Astrocyte (in vitro differentiated cells and primary cell): ENCODE measurements around the gene PIGL.

Source experiments
- CTCF ChIP-seq: IDR thresholded peaks from 2 replicates; pipeline ENCODE4 v1.5.1; 2011; ENCODE audit warnings: low read depth, mild to moderate bottlenecking, inconsistent platforms, low read length, moderate library complexity; ENCODE audit not compliant: insufficient read depth
- EZH2 ChIP-seq: IDR thresholded peaks from 2 replicates; pipeline ENCODE4 v1.6.1; 2012; ENCODE audit warnings: mild to moderate bottlenecking, low read length, inconsistent platforms; ENCODE audit not compliant: insufficient read depth

- TF ChIP-seq EZH2 (no peak), CTCF (no peak)
Observed at GRCh38 chr17:16197276-16197675, 19.7 kb upstream of the PIGL start.
